ENCODE results near the gene TLL1.

Gene TLL1

DNA sequence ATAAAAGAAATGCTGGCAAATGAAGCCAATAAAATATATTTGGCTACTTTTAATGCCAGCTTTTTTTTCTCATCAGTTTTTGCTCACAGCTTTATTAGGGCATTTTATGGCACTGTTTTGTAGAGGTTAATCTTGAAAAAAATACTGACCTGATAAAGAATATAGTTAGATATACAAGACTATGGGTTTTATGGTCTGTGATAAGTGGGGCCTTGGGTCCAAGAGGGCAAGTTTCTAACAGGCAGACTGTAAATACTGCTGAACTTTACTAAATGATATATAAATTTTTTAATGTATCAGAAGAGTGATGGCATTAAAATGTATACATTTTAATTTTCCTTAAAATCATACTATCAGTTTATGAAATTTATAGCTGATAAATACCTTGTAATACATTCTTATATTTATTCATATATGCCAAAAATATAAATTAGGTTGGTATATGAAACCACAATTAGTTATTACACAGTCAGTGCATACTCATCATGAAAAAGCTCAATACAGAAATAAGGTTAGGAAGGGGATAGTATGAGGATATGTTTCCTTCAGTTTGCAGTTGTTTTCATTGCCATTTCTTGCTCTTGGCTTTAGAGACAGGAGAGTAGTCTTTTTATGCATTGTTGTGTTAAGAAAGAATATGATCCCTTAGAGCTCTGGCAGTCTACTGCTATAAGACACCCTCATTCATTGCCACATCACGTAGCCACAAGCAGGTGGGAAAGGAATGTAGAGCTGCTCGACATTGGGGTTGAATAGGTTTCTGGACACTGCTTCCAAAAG, 146.6 kb downstream of the TLL1 start:
- H3K27ac ChIP-seq (ENCODE audit: low read length), result no peak overlapping the region
- DNase-seq, result no peak
- H3K4me2 ChIP-seq (ENCODE audit: low read depth, low read length), result no peak overlapping the region

DNA sequence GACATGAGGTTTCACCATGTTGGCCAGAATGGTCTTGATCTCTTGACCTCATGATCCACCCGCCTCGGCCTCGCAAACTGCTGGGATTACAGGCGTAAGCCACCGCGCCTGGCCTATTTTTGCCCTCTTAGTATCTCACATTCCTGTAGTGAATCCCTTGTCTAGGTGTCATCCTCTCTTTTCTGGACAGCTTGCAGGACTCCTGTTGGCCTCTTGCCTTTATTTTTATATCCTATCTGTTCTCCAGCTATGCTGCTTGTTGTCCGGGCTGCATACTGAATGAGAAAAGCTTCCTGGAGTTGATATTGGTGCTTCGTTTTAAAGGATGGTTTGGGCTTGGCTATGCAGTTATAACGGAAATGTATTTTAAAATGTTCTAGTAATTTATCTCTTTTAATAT, 148.6 kb downstream of the TLL1 start:
- no peaks in the 10 kb centered on the region for H3K36me3 ChIP-seq (replicated peaks; ENCODE audit: insufficient read depth, low read length)
- TF ChIP-seq, protein P1, sequence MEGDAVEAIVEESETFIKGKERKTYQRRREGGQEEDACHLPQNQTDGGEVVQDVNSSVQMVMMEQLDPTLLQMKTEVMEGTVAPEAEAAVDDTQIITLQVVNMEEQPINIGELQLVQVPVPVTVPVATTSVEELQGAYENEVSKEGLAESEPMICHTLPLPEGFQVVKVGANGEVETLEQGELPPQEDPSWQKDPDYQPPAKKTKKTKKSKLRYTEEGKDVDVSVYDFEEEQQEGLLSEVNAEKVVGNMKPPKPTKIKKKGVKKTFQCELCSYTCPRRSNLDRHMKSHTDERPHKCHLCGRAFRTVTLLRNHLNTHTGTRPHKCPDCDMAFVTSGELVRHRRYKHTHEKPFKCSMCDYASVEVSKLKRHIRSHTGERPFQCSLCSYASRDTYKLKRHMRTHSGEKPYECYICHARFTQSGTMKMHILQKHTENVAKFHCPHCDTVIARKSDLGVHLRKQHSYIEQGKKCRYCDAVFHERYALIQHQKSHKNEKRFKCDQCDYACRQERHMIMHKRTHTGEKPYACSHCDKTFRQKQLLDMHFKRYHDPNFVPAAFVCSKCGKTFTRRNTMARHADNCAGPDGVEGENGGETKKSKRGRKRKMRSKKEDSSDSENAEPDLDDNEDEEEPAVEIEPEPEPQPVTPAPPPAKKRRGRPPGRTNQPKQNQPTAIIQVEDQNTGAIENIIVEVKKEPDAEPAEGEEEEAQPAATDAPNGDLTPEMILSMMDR (IDR thresholded peaks at IDR 0.05; ENCODE audit: low read length), result no peak
- TF ChIP-seq EZH2phosphoT487 (IDR thresholded peaks at IDR 0.05; ENCODE audit: low read length) (no peak), EZH2 (optimal IDR thresholded peaks at IDR 0.05; ENCODE audit: low read depth, low read length) (no peak)
- no peaks in the 10 kb centered on the region for H3K9me3 ChIP-seq (replicated peaks; ENCODE audit: insufficient read depth, low read length)
- no peak overlapping the region for H3K27ac ChIP-seq (ENCODE audit: low read length)
- no peaks in the 10 kb centered on the region for H3K9me2 ChIP-seq (replicated peaks; ENCODE audit: insufficient read depth, low read length)
- no peak overlapping the region for H3K4me2 ChIP-seq (ENCODE audit: low read depth, low read length)
- no peaks in the 10 kb centered on the region for H3F3A ChIP-seq (ENCODE audit: insufficient read depth, low read length)
- no peak overlapping the region for H3K4me3 ChIP-seq (ENCODE audit: low read length)
- H3K79me2 ChIP-seq (ENCODE audit: low read length), result no peaks in the 10 kb centered on the region
- no peak overlapping the region for H2AFZ ChIP-seq (ENCODE audit: low read length)
- H4K20me1 ChIP-seq (ENCODE audit: insufficient read depth, low read length), result no peaks in the 10 kb centered on the region
- H3K27me3 ChIP-seq (replicated peaks; ENCODE audit: insufficient read depth, low read length), result no peaks in the 10 kb centered on the region
- H3K4me1 ChIP-seq (ENCODE audit: low read length), result no peaks in the 10 kb centered on the region
- no peak for DNase-seq
- no peak overlapping the region for H3K9ac ChIP-seq (ENCODE audit: low read length)

More for the DNA sequence above, 146.6 kb downstream of the TLL1 start:
- Histone ChIP-seq H4K20me1 (ENCODE audit: insufficient read depth, low read length) (no peaks in the 10 kb centered on the region), H3K27me3 (replicated peaks; ENCODE audit: insufficient read depth, low read length) (no peaks in the 10 kb centered on the region), H3K4me3 (ENCODE audit: low read length) (no peak overlapping the region), H3K4me1 (ENCODE audit: low read length) (no peaks in the 10 kb centered on the region), H3K9ac (ENCODE audit: low read length) (no peak overlapping the region), H3K9me3 (replicated peaks; ENCODE audit: insufficient read depth, low read length) (no peaks in the 10 kb centered on the region), H3K36me3 (replicated peaks; ENCODE audit: insufficient read depth, low read length) (no peaks in the 10 kb centered on the region), H3K9me2 (replicated peaks; ENCODE audit: insufficient read depth, low read length) (no peaks in the 10 kb centered on the region), H3K79me2 (ENCODE audit: low read length) (no peaks in the 10 kb centered on the region), H3F3A (ENCODE audit: insufficient read depth, low read length) (no peaks in the 10 kb centered on the region), H2AFZ (ENCODE audit: low read length) (no peak overlapping the region)
- TF ChIP-seq, protein P1 (IDR thresholded peaks at IDR 0.05; ENCODE audit: low read length), result no peak
- TF ChIP-seq EZH2phosphoT487 (IDR thresholded peaks at IDR 0.05; ENCODE audit: low read length) (no peak), EZH2 (optimal IDR thresholded peaks at IDR 0.05; ENCODE audit: low read depth, low read length) (no peak)

DNA sequence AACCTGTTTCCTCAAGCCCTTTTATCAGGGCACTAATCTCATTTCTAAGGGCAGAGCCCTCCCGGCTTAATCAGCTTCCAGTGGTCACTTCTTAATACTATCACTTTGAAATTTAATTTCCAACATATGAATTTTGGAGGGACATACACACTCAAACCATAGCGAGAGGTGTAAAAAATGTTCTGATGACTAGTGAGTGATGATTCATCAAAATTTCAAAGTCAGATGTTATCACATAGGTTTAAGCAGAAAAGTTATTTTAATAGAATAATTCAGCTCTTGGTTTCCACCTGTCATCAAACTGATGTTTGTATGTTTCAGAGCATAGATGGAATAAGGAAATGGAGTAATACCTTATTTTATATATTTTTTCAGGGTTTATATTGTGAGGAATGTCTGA, 161.9 kb downstream of the TLL1 start:
- no peak overlapping the region for H2AFZ ChIP-seq (ENCODE audit: low read length)
- no peaks in the 10 kb centered on the region for H3K79me2 ChIP-seq (ENCODE audit: low read length)
- no peaks in the 10 kb centered on the region for H3K36me3 ChIP-seq (replicated peaks; ENCODE audit: insufficient read depth, low read length)
- H3K27me3 ChIP-seq (replicated peaks; ENCODE audit: insufficient read depth, low read length), result no peaks in the 10 kb centered on the region
- TF ChIP-seq EZH2phosphoT487 (IDR thresholded peaks at IDR 0.05; ENCODE audit: low read length) (no peak), EZH2 (optimal IDR thresholded peaks at IDR 0.05; ENCODE audit: low read depth, low read length) (no peak)
- TF ChIP-seq, protein P1 (IDR thresholded peaks at IDR 0.05; ENCODE audit: low read length), result no peak
- H3K4me1 ChIP-seq (ENCODE audit: low read length), result no peaks in the 10 kb centered on the region
- no peak overlapping the region for H3K27ac ChIP-seq (ENCODE audit: low read length)
- no peaks in the 10 kb centered on the region for H3K9me3 ChIP-seq (replicated peaks; ENCODE audit: insufficient read depth, low read length)
- H3F3A ChIP-seq (ENCODE audit: insufficient read depth, low read length), result no peaks in the 10 kb centered on the region
- no peaks in the 10 kb centered on the region for H3K9me2 ChIP-seq (replicated peaks; ENCODE audit: insufficient read depth, low read length)
- no peaks in the 10 kb centered on the region for H4K20me1 ChIP-seq (ENCODE audit: insufficient read depth, low read length)
- H3K9ac ChIP-seq (ENCODE audit: low read length), result no peak overlapping the region
- DNase-seq, result no peak
- no peak overlapping the region for H3K4me3 ChIP-seq (ENCODE audit: low read length)
- no peak overlapping the region for H3K4me2 ChIP-seq (ENCODE audit: low read depth, low read length)

Data from MM.1S (cell line).